Effector memory CD8-positive, alpha-beta T cell (primary cell): ENCODE results near the gene TMED9.
A peak's percentile ranks its signal among the peaks of the same experiment; 100 is the strongest.

Experiments
- ATAC-seq: fragments of 150-1000 bp; cut with Tn5 transposase; replicated peaks from 2 replicates; pipeline ENCODE4 v1.10.0; 2021; ENCODE audit warnings: mild to moderate bottlenecking, moderate library complexity
- DNase-seq, 3 experiments: peaks; one replicate each; pipeline ENCODE4 v3.0.0; 2021
- H3K27ac Mint-ChIP-seq, 2 donors: one replicate each; pipeline ENCODE4 v1.8.0; 2022; ENCODE audit warnings: mild to moderate bottlenecking in 2 of 2, mixed read lengths in 2 of 2, moderate library complexity in 2 of 2
- H3K27me3 Mint-ChIP-seq, 2 donors: one replicate each; pipeline ENCODE4 v1.8.0; 2022; ENCODE audit warnings: mixed read lengths in 2 of 2
- H3K36me3 Mint-ChIP-seq: one replicate; pipeline ENCODE4 v1.8.0; 2022; ENCODE audit warnings: mild to moderate bottlenecking, moderate library complexity, mixed read lengths; ENCODE audit not compliant: insufficient read depth
- H3K4me1 Mint-ChIP-seq, 2 donors: one replicate each; pipeline ENCODE4 v1.8.0; 2022; ENCODE audit warnings: low read depth in 2 of 2, mixed read lengths in 2 of 2
- H3K4me3 Mint-ChIP-seq, 2 donors: one replicate each; pipeline ENCODE4 v1.8.0; 2022; ENCODE audit warnings: mild to moderate bottlenecking in 2 of 2, mixed read lengths in 2 of 2, moderate library complexity in 2 of 2
- H3K9me3 Mint-ChIP-seq, 2 donors: one replicate each; pipeline ENCODE4 v1.8.0; 2022; ENCODE audit warnings: mixed read lengths in 2 of 2
- total RNA-seq, 9 experiments: gene quantifications; one replicate each; lab custom pipeline; 2026; lab: John Stamatoyannopoulos, UW

The TMED9 gene
- total RNA-seq: 41.7 to 162 (median 64.6) reads per million in 9 experiments

DNA sequence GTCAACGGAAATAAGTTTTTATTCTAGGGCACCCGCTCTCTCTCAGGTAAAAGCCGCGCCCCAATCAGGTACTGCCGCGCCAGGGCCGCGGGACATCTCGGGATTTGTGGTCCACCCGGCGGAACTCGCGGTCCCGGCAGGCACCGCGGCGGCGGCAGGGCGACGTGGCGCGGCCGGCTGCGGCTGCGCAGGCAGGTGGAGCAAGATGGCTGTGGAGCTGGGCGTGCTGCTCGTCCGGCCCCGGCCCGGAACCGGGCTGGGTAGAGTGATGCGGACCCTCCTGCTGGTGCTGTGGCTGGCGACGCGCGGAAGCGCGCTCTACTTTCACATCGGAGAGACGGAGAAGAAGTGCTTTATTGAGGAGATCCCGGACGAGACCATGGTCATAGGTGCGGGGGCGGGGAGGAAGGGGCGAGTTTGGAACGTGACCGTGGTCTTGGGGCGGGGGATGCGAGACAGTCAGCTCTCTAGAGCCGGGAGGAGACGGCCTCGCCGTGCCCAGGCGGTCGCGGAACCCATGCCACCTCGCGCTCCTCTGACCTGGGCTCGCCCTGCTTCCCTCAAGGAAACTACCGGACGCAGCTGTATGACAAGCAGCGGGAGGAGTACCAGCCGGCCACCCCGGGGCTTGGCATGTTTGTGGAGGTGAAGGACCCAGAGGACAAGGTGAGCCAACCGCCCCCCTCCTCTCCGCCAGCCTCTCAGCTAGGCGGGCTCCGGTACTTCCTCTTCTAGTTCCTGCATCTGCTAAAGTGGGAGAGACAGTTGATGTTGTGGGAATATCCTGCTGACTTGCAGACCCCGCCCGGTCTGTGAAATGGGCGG lies at the start of gene TMED9:
Gene TMED9, plus strand, starts transcription at position 194 of the 825 bp plus-strand sequence. Its CDS starts 12 bp downstream, at position 206.
- H3K9me3 Mint-ChIP-seq: no peaks in the 10 kb centered on the region
- H3K36me3 Mint-ChIP-seq: peaks cover 33% of the 10 kb centered on the region
- H3K4me1 Mint-ChIP-seq: peaks cover 8 to 14% of the 10 kb centered on the region in 2 donors
- peak within 1 kb of the TSS; percentile 86 to 94 for H3K27ac Mint-ChIP-seq
- ATAC-seq (peak; percentile 97), DNase-seq (peak; percentile 79 to 86 (median 81))
- peaks cover 12 to 33% of the 10 kb centered on the region in 2 donors for H3K27me3 Mint-ChIP-seq
- H3K4me3 Mint-ChIP-seq: peak within 1 kb of the TSS; percentile 92 to 93

DNA sequence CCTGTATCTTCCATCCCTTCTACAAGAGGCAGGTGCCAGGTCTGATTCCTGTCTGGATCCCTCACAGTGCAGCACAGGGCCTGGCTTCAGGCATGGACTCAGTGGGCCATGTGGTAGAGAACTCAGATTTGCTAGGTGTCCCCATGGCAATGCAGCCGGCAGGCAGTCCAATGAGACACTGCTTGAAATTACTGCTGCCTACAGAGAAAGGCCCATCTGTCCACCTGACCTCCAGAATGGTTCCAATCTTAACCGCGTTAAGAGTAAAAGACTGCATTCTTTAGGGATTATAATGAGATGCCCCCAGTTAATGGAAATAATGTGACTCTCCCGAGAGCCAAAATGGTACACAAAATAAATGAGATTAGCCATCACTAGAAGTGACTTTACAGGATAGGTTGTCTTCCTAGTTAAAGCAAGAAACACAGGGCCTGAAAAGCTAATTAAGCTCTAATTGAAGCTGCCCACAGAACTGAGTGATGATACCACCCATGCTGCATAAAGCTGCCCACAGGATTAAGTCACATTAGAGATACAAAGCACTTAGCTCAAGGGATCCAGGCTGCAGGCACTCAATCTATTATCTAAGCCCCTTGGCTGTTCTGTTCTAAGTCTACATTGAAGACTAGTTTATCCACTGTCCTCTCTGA lies 49.1 kb upstream of the TMED9 start:
- peaks cover 17% of the 10 kb centered on the region for H3K36me3 Mint-ChIP-seq
- peaks cover 17 to 39% of the 10 kb centered on the region in 2 donors for H3K4me1 Mint-ChIP-seq
- H3K27ac Mint-ChIP-seq: no peak overlapping the region
- no peak overlapping the region for H3K4me3 Mint-ChIP-seq
- ATAC-seq: no peak
- no peaks in the 10 kb centered on the region for H3K9me3 Mint-ChIP-seq
- H3K27me3 Mint-ChIP-seq: no peaks in the 10 kb centered on the region
- no peak for DNase-seq

DNA sequence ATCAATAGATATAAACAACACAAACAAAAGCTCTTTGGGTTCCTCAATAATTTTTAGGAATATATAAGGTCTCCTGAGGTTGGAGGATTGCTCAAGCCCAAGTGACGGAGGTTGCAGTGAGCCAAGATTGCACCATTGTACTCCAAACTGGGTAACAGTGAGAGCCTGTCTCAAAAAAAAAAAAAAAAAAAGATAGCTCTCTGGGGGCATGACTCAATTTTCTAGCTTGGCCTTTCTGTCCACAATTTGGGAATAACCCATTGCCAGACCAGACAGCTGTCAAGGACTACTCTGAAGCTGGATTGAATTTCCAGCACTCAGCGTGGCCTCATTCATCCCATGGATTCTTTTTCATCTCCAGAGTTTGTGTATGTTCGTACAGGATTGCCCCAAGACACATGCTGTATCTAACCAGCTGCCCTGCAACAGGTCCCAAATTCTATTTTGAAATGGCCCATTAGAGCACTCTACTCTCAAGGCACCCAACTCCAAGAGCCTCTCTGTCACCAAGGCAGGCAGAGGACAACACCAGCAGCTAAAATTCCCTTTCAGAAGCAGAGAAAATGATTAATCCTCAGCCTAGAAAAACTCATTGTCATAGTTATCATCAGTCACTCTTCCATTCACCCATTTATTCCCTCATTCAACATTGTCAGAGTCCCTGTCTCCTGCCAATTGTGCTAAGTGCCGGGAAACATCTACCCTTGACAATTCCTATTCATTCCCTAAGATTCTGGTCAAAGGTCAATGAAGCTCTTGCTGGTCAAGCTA lies 46.3 kb upstream of the TMED9 start:
- Mint-ChIP-seq H3K27ac (no peak overlapping the region), H3K4me3 (no peak overlapping the region)
- DNase-seq: no peak

DNA sequence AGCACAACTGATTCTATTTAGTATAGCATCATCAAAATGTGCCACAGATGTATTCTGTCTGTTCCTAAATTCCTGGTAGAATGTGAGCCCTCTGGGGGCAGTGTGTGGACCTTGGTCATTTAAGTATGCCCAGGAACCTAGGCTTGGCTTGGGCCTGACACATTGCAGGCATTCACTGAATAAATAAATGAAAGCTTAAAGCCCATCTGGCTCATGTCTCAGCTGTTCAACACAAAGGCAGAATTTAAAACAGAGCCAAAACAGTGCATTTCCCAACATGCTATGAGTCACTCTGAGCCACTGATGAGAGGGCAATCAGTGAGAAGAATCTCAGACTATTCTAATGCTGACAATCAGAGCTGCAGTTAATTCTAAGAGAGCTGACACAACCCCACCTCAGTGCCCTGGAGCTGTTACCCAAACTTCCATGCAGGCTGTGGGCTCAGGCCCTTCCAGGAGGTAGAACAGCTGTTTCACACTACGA lies 45.7 kb upstream of the TMED9 start:
- Mint-ChIP-seq H3K27me3 (no peaks in the 10 kb centered on the region), H3K4me1 (peaks cover 19 to 45% of the 10 kb centered on the region in 2 donors), H3K9me3 (no peaks in the 10 kb centered on the region), H3K36me3 (peaks cover 11% of the 10 kb centered on the region), H3K4me3 (no peak overlapping the region), H3K27ac (peak overlapping the region in 1 of 2 donors; percentile 85)
- DNase-seq: no peak
- no peak for ATAC-seq

More for the DNA sequence above, 46.3 kb upstream of the TMED9 start:
- Mint-ChIP-seq H3K9me3 (no peaks in the 10 kb centered on the region), H3K4me1 (peaks cover 19 to 45% of the 10 kb centered on the region in 2 donors), H3K27me3 (no peaks in the 10 kb centered on the region), H3K36me3 (peaks cover 11% of the 10 kb centered on the region)
- no peak for ATAC-seq

DNA sequence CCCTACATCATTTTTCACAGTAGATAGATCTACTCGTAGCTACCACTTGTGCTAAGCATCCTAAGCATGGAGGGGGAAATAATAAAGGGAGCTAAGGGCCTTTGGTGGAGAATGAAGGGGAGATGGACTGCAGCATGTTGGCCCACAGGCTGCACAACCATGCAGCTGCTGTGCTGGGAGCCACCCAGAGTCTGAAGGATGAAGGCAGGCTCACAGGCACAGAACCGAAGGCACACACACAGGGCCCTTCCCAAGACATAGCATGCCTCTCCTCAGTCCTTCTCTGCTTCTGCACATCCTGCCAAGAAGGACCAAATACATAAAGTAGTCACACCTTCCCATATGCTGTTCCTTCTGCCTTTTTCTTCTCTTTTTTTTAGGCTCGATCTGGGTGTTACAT lies 44.3 kb upstream of the TMED9 start:
- Mint-ChIP-seq H3K4me3 (no peak overlapping the region), H3K36me3 (peaks cover 12% of the 10 kb centered on the region), H3K27ac (no peak overlapping the region), H3K27me3 (no peaks in the 10 kb centered on the region), H3K9me3 (no peaks in the 10 kb centered on the region), H3K4me1 (peaks cover 28 to 49% of the 10 kb centered on the region in 2 donors)
- DNase-seq (no peak), ATAC-seq (no peak)

DNA sequence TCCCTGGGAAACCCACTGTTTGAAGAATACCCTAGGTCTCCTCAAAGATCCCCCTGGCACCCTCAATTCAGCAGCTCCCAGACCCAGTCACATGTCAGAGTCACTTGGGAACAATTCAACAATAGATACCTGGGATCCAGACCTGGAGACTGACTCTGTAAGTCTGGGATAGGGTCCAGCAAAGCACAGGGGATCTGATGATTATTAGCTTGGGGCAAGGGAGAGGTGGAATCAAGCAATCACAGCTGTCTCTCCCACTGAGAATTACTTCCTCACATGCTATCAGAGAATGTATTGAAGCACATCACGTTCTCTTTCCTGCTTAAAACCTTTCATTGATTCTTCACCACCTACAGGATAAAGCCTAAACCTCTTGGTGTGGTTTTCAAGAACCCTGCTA lies 43.5 kb upstream of the TMED9 start:
- no peaks in the 10 kb centered on the region for H3K9me3 Mint-ChIP-seq
- no peak for DNase-seq
- H3K27me3 Mint-ChIP-seq: no peaks in the 10 kb centered on the region
- peaks cover 13% of the 10 kb centered on the region for H3K36me3 Mint-ChIP-seq
- ATAC-seq: no peak
- peaks cover 34 to 51% of the 10 kb centered on the region in 2 donors for H3K4me1 Mint-ChIP-seq
- H3K4me3 Mint-ChIP-seq: no peak overlapping the region
- H3K27ac Mint-ChIP-seq: peak overlapping the region in 1 of 2 donors; percentile 77

DNA sequence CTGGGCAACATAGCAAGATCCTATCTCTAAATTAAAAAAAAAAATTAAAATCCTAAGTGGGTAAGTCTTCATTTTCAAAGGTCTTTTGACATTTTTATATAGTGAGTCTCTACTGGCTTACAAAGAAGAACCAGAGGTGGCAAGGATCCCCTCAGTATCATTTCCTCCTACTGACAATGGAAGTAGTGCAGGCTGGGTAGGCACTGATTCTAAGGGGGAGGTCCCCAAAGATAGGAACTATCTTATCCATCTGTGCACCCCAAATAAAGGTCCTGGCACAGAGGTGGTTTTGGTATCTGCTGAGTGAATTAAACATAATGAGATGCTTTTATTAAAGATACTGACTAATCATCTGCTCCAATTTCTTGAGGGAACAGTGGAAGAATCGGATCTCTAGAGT lies 41.9 kb upstream of the TMED9 start:
- ATAC-seq: no peak
- H3K27me3 Mint-ChIP-seq: no peaks in the 10 kb centered on the region
- no peak for DNase-seq
- no peak overlapping the region for H3K4me3 Mint-ChIP-seq
- H3K4me1 Mint-ChIP-seq: peaks cover 38 to 52% of the 10 kb centered on the region in 2 donors
- H3K36me3 Mint-ChIP-seq: peaks cover 17% of the 10 kb centered on the region
- no peaks in the 10 kb centered on the region for H3K9me3 Mint-ChIP-seq
- H3K27ac Mint-ChIP-seq: no peak overlapping the region

DNA sequence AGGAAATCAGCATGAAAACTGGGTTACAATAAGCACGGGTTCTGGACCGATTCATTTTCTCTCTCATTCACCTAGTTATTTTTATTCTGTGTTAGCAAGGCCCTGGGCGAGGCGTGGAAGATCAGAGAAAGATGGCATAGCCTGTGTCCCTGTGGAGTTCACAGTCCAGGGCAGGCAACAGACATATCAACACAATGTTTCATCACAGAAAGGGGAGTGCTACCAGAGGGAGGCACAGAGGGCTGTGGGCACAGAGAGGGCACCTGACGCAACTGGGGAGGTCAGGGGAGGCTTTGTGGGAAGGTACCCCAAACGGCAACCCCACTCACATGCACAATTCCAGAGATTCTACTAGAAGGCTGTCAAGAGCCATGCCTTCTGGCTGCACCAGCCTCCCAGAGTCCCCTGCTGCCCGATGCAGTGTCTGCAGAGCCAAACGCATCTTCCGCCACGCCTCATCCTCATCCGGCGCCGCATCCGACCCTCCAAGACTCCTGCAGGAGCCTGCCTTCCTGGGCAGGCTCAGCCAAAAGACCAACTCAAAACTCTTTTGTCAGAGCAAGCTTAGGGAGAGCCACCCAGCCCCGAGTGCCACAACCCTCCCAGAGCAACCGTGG lies 39.1 kb upstream of the TMED9 start:
- Mint-ChIP-seq H3K36me3 (peaks cover 12% of the 10 kb centered on the region), H3K27me3 (no peaks in the 10 kb centered on the region), H3K4me3 (peak overlapping the region; percentile 75 to 90), H3K9me3 (no peaks in the 10 kb centered on the region), H3K27ac (peak overlapping the region; percentile 44 to 50), H3K4me1 (peaks cover 30 to 37% of the 10 kb centered on the region in 2 donors)
- DNase-seq (no peak), ATAC-seq (no peak)

DNA sequence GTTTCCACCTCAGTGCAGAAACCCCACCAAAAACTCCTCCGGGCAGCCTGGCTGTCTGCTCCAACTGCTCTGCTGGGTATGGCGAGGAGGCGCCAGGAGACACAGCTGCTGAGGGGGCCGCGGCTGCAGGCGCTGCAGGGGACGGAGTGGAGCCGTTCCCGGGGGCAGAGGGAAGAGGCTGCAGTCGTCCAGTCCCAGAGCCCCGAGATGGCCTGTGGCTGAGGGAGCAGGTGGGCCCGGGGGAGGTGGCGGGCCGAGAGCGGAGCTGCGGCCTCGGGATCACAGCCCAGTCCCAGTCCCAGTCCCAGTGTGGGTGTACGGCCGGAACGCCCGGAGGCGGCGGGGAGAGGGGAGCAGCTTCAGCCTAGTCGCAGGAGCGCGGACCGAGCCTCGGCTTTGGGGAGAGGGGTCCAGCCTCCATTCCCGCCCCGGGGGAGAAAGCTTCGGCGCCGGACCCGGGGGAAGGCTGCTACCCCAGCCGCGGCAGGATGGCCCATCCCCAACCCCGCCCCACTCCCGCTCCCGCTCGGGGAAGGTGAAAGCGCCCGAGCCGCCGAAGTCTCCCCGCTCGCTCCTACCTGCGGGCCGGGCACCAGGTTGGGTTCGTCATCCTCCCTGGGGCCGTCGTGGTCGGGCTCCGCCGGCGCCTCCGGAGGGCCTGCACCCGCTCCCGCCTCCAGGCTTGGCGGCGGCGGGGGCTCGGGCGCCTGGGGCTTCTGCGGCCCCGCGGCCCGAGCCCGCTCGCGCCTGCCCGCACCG lies 38.2 kb upstream of the TMED9 start:
- no peaks in the 10 kb centered on the region for H3K9me3 Mint-ChIP-seq
- H3K27me3 Mint-ChIP-seq: no peaks in the 10 kb centered on the region
- peaks cover 28 to 29% of the 10 kb centered on the region in 2 donors for H3K4me1 Mint-ChIP-seq
- DNase-seq (peak; percentile 24 to 29 (median 28)), ATAC-seq (peak; percentile 54)
- H3K27ac Mint-ChIP-seq: peak overlapping the region; percentile 88 to 96
- H3K36me3 Mint-ChIP-seq: peaks cover 10% of the 10 kb centered on the region
- peak overlapping the region; percentile 90 to 93 for H3K4me3 Mint-ChIP-seq

DNA sequence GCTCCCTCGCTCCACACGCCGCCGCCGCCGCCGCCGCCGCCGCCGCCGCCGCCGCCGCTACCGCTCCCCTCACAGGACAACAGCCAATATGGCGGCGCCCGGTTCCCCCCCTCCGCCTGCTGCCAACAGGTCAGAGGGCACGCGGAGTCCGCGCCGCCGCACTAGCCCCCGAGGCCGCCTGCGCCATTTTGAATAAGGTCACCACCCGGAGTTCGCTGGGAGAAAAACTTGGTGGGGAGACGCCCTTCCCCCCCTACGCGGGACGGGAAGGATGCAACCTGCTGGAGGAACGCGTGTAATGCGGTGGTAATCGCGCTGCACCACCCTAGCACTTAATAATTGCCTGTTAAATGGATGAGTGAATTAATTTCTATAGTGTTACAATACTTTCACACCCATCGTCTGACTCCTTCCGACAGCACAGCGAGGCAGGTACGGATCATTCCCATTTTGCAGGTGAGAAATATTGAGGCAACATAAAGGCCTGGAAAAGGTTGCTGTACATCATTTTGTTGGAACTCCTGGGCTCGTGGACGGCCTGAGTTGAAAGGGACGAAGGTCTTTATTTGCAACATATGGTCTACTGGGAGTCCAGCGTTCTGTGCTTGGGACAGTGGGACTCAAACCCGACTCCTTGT lies 37.4 kb upstream of the TMED9 start, which contains the start of gene FAM193B:
Gene FAM193B, minus strand, starts transcription at position 90 of the 638 bp plus-strand sequence. CDS start 105 bp downstream, outside the sequence.
- H3K27me3 Mint-ChIP-seq: no peaks in the 10 kb centered on the region
- H3K27ac Mint-ChIP-seq: peak within 1 kb of the TSS; percentile 88 to 96
- peak; percentile 93 to 97 (median 93) for DNase-seq
- H3K9me3 Mint-ChIP-seq: no peaks in the 10 kb centered on the region
- peaks cover 10% of the 10 kb centered on the region for H3K36me3 Mint-ChIP-seq
- peak; percentile 96 for ATAC-seq
- H3K4me1 Mint-ChIP-seq: peaks cover 27 to 28% of the 10 kb centered on the region in 2 donors
- H3K4me3 Mint-ChIP-seq: peak within 1 kb of the TSS; percentile 90 to 93

DNA sequence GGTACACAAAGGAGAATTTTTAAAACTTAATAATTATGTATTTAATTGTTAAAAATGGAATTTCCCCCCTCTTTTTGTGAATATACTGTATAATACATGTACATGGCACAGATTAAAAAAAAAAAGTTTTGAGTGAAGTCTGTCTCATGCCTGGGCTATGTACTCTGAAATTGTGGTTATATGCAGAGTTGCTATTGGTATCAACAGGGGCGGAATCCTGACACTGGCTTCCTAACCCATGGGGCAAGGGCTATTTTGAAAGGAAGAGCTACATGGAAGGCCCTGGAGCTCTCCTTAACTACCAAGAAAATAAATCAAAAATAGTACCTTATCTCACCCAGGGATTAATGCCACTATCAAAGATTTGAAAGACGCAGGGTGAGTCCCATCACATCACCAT lies 36.8 kb upstream of the TMED9 start:
- ATAC-seq (no peak), DNase-seq (no peak)
- peaks cover 27 to 28% of the 10 kb centered on the region in 2 donors for H3K4me1 Mint-ChIP-seq
- no peaks in the 10 kb centered on the region for H3K9me3 Mint-ChIP-seq
- peaks cover 10% of the 10 kb centered on the region for H3K36me3 Mint-ChIP-seq
- H3K4me3 Mint-ChIP-seq: peak overlapping the region; percentile 90 to 93
- H3K27me3 Mint-ChIP-seq: no peaks in the 10 kb centered on the region
- H3K27ac Mint-ChIP-seq: no peak overlapping the region

DNA sequence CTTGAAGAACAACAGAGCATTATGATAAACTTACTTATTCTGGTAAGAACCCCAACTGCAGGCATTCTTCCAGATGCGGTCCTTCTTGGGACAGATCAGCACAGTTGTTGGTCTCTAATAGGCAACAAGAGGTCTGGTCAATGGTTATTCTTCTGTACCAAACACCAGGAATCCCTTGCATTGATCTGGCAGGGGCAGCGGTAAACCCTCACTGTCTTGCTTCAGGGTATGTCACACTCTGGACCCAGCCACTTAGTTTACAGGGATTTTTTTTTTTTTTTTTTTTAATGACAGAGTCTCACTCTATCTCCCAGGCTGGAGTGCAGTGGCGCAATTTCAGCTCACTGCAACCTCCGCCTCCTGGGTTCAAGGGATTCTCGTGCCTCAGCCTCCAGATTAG lies 36.3 kb upstream of the TMED9 start:
- H3K9me3 Mint-ChIP-seq: no peaks in the 10 kb centered on the region
- peaks cover 26 to 27% of the 10 kb centered on the region in 2 donors for H3K4me1 Mint-ChIP-seq
- H3K27ac Mint-ChIP-seq: no peak overlapping the region

More for the DNA sequence above, 36.3 kb upstream of the TMED9 start:
- H3K4me3 Mint-ChIP-seq: no peak overlapping the region
- DNase-seq (no peak), ATAC-seq (no peak)
- no peaks in the 10 kb centered on the region for H3K27me3 Mint-ChIP-seq
- H3K36me3 Mint-ChIP-seq: peaks cover 10% of the 10 kb centered on the region
